K562 (cell line): ENCODE results near the gene DEDD2. TPM values are rescaled to one million over a fixed set of nuclear protein-coding genes. Genes with fewer than 3 reads are reported as not detected.
A peak's percentile ranks its signal among the peaks of the same experiment; 100 is the strongest.

Experiments used
- ATAC-seq: fragments of 200-7000 bp; cut with Tn5 transposase; 3 replicates; pipeline ENCODE4 v1.9.1; 2020; ENCODE audit warnings: moderate library complexity
- BruUV-seq: library from RNA; stranded (reverse); fragments of 400-500 nt; replicated peaks from 2 replicates; lab custom pipeline; 2021; lab: Mats Ljungman, UMichigan
- CTCF ChIA-PET: fragments of 300-600 bp; formaldehyde crosslinking; extraction: SDS; loops from one replicate; lab custom pipeline; 2021; ENCODE audit warnings: low intra/inter-chr PET ratio; lab: Yijun Ruan, JAX
- POLR2A ChIA-PET: fragments of 300-600, 350-650 bp; sonication (Branson Sonifier 250); formaldehyde crosslinking; extraction: SDS; loops from one replicate; lab custom pipeline; 2021; ENCODE audit warnings: antibody characterized with exemption, inconsistent platforms; lab: Yijun Ruan, JAX
- DNase-seq, 4 experiments: peaks; one replicate each; pipeline versions ENCODE4 v3.0.0 to v3.0.0-alpha.2; 2011 to 2018; ENCODE audit warnings: low spot score in 3 of 4, mixed read lengths in 3 of 4; ENCODE audit errors: extremely low read depth in 1 of 4
- FAIRE-seq: peaks from 2 replicates; lab custom pipeline; 2011; peaks lifted over from hg19 to GRCh38; lab: Jason Lieb, UNC
- H2AFZ ChIP-seq: 2 replicates; pipeline ENCODE4 v1.6.0; 2011; ENCODE audit warnings: low read depth, low read length, control low read depth, inconsistent platforms
- H3K27ac ChIP-seq: fragments of 200-600 bp; 3 replicates; pipeline ENCODE4 v1.8.0; 2011; ENCODE audit warnings: low read depth, mild to moderate bottlenecking, control low read depth, inconsistent platforms, low read length, moderate library complexity, mixed read lengths; ENCODE audit errors: extremely low read depth
- H3K27me3 ChIP-seq, 2 experiments: fragments of 300-600 bp in 1 of 2; 2 replicates in 1 of 2; 3 replicates in 1 of 2; pipeline versions ENCODE4 v1.6.0 to v1.8.0; 2011; ENCODE audit warnings: inconsistent platforms in 2 of 2, low read length in 2 of 2, mild to moderate bottlenecking in 1 of 2, mixed read lengths in 1 of 2, moderate library complexity in 1 of 2; ENCODE audit not compliant: control insufficient read depth in 2 of 2, insufficient read depth in 2 of 2
- H3K36me3 ChIP-seq: fragments of 300-600 bp; 3 replicates; pipeline ENCODE4 v1.8.0; 2011; ENCODE audit warnings: mild to moderate bottlenecking, low read length, inconsistent platforms; ENCODE audit not compliant: control insufficient read depth, insufficient read depth
- H3K4me1 ChIP-seq, 2 experiments: fragments of 200-600 bp in 1 of 2; replicated peaks in 1 of 2; 2 replicates in 1 of 2; 3 replicates in 1 of 2; pipeline versions ENCODE4 v1.5.1 to v1.8.0; 2011; ENCODE audit warnings: inconsistent platforms in 2 of 2, low read length in 2 of 2, mild to moderate bottlenecking in 1 of 2, mixed read lengths in 1 of 2, moderate library complexity in 1 of 2; ENCODE audit not compliant: control insufficient read depth in 2 of 2, insufficient read depth in 2 of 2
- H3K4me2 ChIP-seq: 2 replicates; pipeline ENCODE4 v1.6.1; 2011; ENCODE audit warnings: low read length, control low read depth, inconsistent platforms, mixed read lengths; ENCODE audit not compliant: insufficient read depth
- H3K4me3 ChIP-seq: fragments of 200-600 bp; sonication (generic), shearing (Covaris generic); 2 replicates; pipeline ENCODE4 v1.5.1; 2016; ENCODE audit warnings: control low read depth, inconsistent platforms
- H3K79me2 ChIP-seq: fragments of 200-600 bp; 3 replicates; pipeline ENCODE4 v1.8.0; 2011; ENCODE audit warnings: low read length, inconsistent platforms; ENCODE audit not compliant: control insufficient read depth, insufficient read depth
- H3K9ac ChIP-seq, 2 experiments: 2 replicates each; pipeline versions ENCODE4 v1.6.0 to v1.6.1; 2011; ENCODE audit warnings: low read depth in 2 of 2, low read length in 2 of 2, control low read depth in 1 of 2, inconsistent platforms in 1 of 2, mild to moderate bottlenecking in 1 of 2, mixed read lengths in 1 of 2; ENCODE audit not compliant: insufficient read depth in 1 of 2
- H3K9me1 ChIP-seq: one replicate; pipeline ENCODE4 v1.6.0; 2011; ENCODE audit warnings: inconsistent platforms, mild to moderate bottlenecking, low read length, moderate library complexity; ENCODE audit not compliant: control insufficient read depth, insufficient read depth
- H3K9me3 ChIP-seq: replicated peaks from 2 replicates; pipeline ENCODE4 v1.5.1; 2011; ENCODE audit warnings: low read depth, low read length, inconsistent platforms; ENCODE audit not compliant: control insufficient read depth, insufficient read depth
- H4K20me1 ChIP-seq: replicated peaks from 2 replicates; pipeline ENCODE4 v1.6.1; 2011; ENCODE audit warnings: low read length, inconsistent platforms, mixed read lengths; ENCODE audit not compliant: control insufficient read depth, insufficient read depth
- ELF4 ChIP-seq: fragments of 450-650 bp; formaldehyde crosslinking; IDR thresholded peaks from 2 replicates; pipeline ENCODE4 v1.4.0; 2022; ENCODE audit warnings: missing genetic modification characterization
- ZNF512 ChIP-seq: IDR thresholded peaks from 2 replicates; pipeline ENCODE4 v1.6.1; 2016; ENCODE audit warnings: missing genetic modification characterization, missing compliant biosample characterization
- WGBS: fragments of 100-300 bp; shearing (Covaris generic); methylation state at CpG from one replicate; pipeline ENCODE4 v1.1.6; 2016; ENCODE audit warnings: low coverage, mixed read lengths; ENCODE audit not compliant: insufficient coverage; ENCODE audit errors: missing lambda C conversion rate; 5-methylcytosine and 5-hydroxymethylcytosine counted together
- in situ Hi-C: fragments of 300-500 bp; cut with MboI; formaldehyde crosslinking; loops from 4 replicates; pipeline ENCODE4 v1.15.0; 2018; ENCODE audit warnings: inconsistent platforms, mixed read lengths
- intact Hi-C: fragments of 100-400 bp; cut with micrococcal nuclease; formaldehyde crosslinking; loops from 2 replicates; pipeline ENCODE4 v1.14.2; 2022
- polyA plus RNA-seq, 8 experiments: library from polyadenylated mRNA; depleted of rRNA in 4 of 8; stranded (reverse) in 5 of 8; unstranded in 3 of 8; fragments of >200 nt; fragmentation: Nextera tagmentation in 2 of 8; fragmentation: Illumina TruSeq in 1 of 8; extraction: Ambion mirVana in 2 of 8; extraction: Trizol in 1 of 8; gene quantifications; 2 replicates each; pipeline versions ENCODE4 v1.2.1 to v1.2.3, GENCODE V29; 2011 to 2014; ENCODE audit warnings: inconsistent platforms in 1 of 8, missing spikeins in 1 of 8
- total RNA-seq, 7 experiments: library from RNA; depleted of rRNA in 6 of 7; stranded (reverse); fragments of >200 nt in 6 of 7; fragmentation: Illumina TruSeq in 2 of 7; extraction: Trizol in 2 of 7; gene quantifications; 2 replicates each; pipeline versions ENCODE4 v1.2.1 to v1.2.3, GENCODE V29; 2011 to 2021; ENCODE audit warnings: low replicate concordance in 1 of 7

The DEDD2 gene
- total and polyA plus RNA-seq, 9 of the 15 experiments (the other 6 are each of a cell fraction or from before 2014, with no cell fraction given) = 4.3 to 43.0 (median 29.2) TPM

DNA sequence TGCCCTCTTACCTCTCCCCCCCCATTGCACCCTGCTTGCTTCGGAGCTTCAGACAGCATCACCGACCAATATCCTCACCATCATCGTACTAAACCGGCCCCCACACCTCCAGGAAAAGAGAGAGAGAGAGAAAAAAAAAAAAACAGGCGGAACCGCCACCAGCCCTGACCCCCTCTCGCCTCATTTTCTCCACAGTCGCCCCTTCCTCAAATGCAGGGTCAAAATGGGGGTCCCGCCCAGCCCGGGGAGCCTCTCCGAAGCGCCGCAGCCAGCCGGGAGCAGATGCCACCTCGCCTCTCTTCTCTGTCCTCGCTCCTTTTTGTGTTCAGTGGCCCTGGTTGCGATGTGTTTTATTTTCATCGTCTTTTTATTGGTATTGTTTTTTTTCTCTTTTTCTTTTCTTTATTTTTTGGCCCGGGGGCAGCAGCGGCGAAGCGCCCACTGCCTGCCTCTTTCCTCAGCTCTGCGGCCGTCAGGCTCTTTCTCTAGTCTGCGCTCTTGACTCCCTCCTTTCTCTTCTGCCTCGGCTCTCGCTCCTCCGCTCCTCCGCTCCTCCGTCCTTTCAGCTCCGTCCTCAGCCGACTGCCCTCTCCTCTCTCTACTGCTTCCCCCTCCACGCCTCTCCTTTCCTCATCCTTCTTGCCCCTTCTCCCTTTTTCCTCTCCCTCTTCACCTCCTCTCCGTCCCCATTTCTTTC lies 41.4 kb downstream of the DEDD2 start:
- H3K27ac ChIP-seq = no peak overlapping the region
- CTCF ChIA-PET = interaction anchor here (0.6 to 0.9 kb wide), 2 partner anchors 68 to 227 kb away, joined by 3 read pairs; no protein-coding TSS in a partner anchor
- no peaks in the 10 kb centered on the region for H3K36me3 ChIP-seq
- peak overlapping the region; percentile 15; the same call in 1 of the 2 replicates for H3K4me3 ChIP-seq
- WGBS = 14% methylated on average over 28 of the region's 34 CpGs
- TF ChIP-seq ELF4 (CRISPR knock-in tag) = no peak
- TF ChIP-seq ZNF512 (tag) = peak; percentile 63
- BruUV-seq = no TSS peak
- no peak for FAIRE-seq
- peaks cover 0 to 15% of the 10 kb centered on the region in 2 experiments; a peak in 3 of 5 replicates for H3K4me1 ChIP-seq
- no peak overlapping the region for H3K4me2 ChIP-seq
- peaks cover 22% of the 10 kb centered on the region; the same call in 1 of the 2 replicates for H4K20me1 ChIP-seq
- H3K79me2 ChIP-seq = no peaks in the 10 kb centered on the region
- intact Hi-C loops = no loop called here
- no peaks in the 10 kb centered on the region for H3K9me3 ChIP-seq
- no peaks in the 10 kb centered on the region for H3K9me1 ChIP-seq
- DNase-seq = no peak
- H3K9ac ChIP-seq = no peak overlapping the region
- H2AFZ ChIP-seq = no peak overlapping the region
- no peak for ATAC-seq
- POLR2A ChIA-PET = interaction anchor here (0.8 to 1.2 kb wide), 3 partner anchors 11 to 49 kb away, joined by 3 to 4 read pairs (median 3); no protein-coding TSS in a partner anchor
- in situ Hi-C loops = no loop called here
- peaks cover 50 to 94% of the 10 kb centered on the region in 2 experiments for H3K27me3 ChIP-seq
